Body of pancreas (tissue), 4 donors: ENCODE measurements around the gene DIAPH3. TPM values are rescaled to one million over a fixed set of nuclear protein-coding genes. Genes with fewer than 3 reads are reported as not detected.

Experiments used
- ATAC-seq: fragments of 150-250 bp; one replicate; pipeline ENCODE4 v1.9.1; 2016
- DNase-seq, 4 donors: peaks; one replicate each; pipeline ENCODE4 v3.0.0-alpha.2; 2019
- H3K27ac ChIP-seq, 4 donors: fragments of 200-600 bp; sonication (generic); 1 replicate in 3 of 4; 2 replicates in 1 of 4; pipeline versions ENCODE4 v1.5.1 to v1.6.1; 2016 to 2019; ENCODE audit warnings: mild to moderate bottlenecking in 1 of 4, mixed read lengths in 1 of 4, moderate library complexity in 1 of 4
- H3K27me3 ChIP-seq, 2 donors: fragments of 200-600 bp; sonication (generic); one replicate each; pipeline ENCODE4 v1.6.0; 2016; ENCODE audit warnings: mild to moderate bottlenecking in 1 of 2
- H3K36me3 ChIP-seq, 2 donors: fragments of 200-600 bp; sonication (generic); replicated peaks in 1 of 2; 2 replicates each; pipeline ENCODE4 v1.5.1; 2016; ENCODE audit warnings: low read depth in 2 of 2; ENCODE audit not compliant: insufficient read depth in 1 of 2
- H3K4me1 ChIP-seq: fragments of 200-600 bp; sonication (generic); one replicate; pipeline ENCODE4 v1.6.0; 2016
- H3K4me3 ChIP-seq, 2 donors: fragments of 200-600 bp; sonication (generic); 1 replicate in 1 of 2; 2 replicates in 1 of 2; pipeline ENCODE4 v1.5.1; 2016 to 2019
- H3K9me3 ChIP-seq, 3 donors: fragments of 200-600 bp; sonication (generic); 1 replicate in 2 of 3; 2 replicates in 1 of 3; pipeline ENCODE4 v1.5.1; 2016
- POLR2A ChIP-seq, 3 donors: fragments of 450-650 bp; IDR thresholded peaks; one replicate each; pipeline ENCODE4 v1.6.1; 2016; ENCODE audit warnings: antibody characterized with exemption in 3 of 3, mild to moderate bottlenecking in 2 of 3
- whole genome bisulfite sequencing, 2 donors: methylation state at CpG; one replicate each; pipeline ENCODE4 v1.1.5; 2017; 5-methylcytosine and 5-hydroxymethylcytosine counted together
- intact Hi-C: fragments of 100-400 bp; cut with DNase I; formaldehyde crosslinking; loops from one replicate; pipeline ENCODE4 v1.15.1; 2023
- total RNA-seq, 2 donors: library from RNA; depleted of rRNA; stranded (reverse); fragments of >200 nt; gene quantifications; one replicate each; pipeline ENCODE4 v1.1.0, GENCODE V29; 2016
- TF ChIP-seq, protein P1 (sequence below), 7 experiments: fragments of 450-650 bp in 4 of 7; fragments of 200-600 bp in 3 of 7; sonication (generic) in 3 of 7; IDR thresholded peaks; one replicate each; pipeline ENCODE4 v1.5.1; 2016 to 2019; ENCODE audit warnings: antibody characterized with exemption in 7 of 7

The DIAPH3 gene
- total RNA-seq, 2 donors from 2014 or later: 0.33 to 0.78 TPM

DNA sequence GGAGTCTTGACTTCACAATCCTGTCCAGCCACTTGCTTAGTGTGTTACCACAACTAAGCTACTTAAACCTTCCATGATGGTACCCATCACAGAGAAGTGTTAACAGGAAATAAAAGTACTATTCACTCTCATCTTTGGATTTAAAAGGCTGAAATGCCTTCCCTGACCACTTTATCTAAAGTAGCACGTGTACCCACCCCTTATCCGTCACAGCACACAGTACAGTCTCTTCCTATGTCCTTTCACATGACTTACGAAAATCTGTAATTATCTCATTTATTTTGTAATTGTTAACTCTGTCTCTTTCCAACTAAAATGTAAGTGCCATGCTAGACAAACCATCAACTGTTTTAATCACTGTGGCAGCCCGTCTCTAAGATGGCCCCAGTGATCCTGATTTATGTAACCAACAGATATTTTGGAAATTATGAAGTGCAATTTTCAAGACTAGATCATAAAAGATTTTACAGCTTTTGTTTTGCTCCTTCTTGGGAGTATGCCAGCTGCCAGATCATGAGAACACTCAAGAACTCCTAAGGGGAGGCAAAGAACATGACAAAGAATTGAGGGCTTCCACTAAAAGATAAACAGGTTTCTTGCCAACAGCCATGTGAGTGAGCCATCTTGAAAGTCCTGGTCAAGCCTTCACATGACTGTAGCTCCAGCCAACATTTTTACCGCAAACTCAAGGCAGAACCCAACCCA lies 44.9 kb downstream of the DIAPH3 start:
- Histone ChIP-seq H3K27ac (no peak overlapping the region), H3K4me3 (no peak overlapping the region), H3K4me1 (no peaks in the 10 kb centered on the region), H3K27me3 (no peaks in the 10 kb centered on the region), H3K36me3 (no peaks in the 10 kb centered on the region), H3K9me3 (no peaks in the 10 kb centered on the region)
- ATAC-seq (no peak), DNase-seq (no peak)
- TF ChIP-seq POLR2A (IDR thresholded peaks at IDR 0.05): no peak
- TF ChIP-seq, protein P1, sequence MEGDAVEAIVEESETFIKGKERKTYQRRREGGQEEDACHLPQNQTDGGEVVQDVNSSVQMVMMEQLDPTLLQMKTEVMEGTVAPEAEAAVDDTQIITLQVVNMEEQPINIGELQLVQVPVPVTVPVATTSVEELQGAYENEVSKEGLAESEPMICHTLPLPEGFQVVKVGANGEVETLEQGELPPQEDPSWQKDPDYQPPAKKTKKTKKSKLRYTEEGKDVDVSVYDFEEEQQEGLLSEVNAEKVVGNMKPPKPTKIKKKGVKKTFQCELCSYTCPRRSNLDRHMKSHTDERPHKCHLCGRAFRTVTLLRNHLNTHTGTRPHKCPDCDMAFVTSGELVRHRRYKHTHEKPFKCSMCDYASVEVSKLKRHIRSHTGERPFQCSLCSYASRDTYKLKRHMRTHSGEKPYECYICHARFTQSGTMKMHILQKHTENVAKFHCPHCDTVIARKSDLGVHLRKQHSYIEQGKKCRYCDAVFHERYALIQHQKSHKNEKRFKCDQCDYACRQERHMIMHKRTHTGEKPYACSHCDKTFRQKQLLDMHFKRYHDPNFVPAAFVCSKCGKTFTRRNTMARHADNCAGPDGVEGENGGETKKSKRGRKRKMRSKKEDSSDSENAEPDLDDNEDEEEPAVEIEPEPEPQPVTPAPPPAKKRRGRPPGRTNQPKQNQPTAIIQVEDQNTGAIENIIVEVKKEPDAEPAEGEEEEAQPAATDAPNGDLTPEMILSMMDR (IDR thresholded peaks at IDR 0.05): no peak
- WGBS, 2 donors: 91 to 93% methylated on average over 5 of the region's 5 CpGs
- intact Hi-C loops: no loop called here

DNA sequence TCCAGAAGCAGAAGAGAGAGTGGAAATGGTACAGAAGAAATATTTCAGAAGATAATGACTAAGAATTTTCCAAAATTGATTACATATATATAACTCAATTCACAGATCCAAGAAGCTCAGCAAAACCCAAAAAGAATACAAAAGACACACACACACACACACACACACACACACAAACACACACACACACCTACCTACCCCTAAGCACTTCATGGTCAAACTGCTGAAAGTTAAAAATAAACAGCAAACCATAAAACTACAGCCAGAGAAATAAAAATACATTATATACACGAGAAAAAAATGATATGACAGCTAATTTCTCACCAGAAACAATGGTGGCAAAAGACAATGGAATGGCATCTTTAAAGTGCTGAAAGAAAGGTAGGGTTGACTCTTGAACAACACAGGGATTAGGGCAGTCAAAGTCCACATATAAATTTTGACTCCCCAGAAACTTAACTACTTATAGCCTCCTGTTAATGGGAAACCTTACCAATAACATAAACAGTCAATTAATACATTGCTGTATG lies 49.2 kb downstream of the DIAPH3 start:
- no peak for ATAC-seq
- intact Hi-C loops: no loop called here
- TF ChIP-seq, protein P1 (IDR thresholded peaks at IDR 0.05): no peak
- no peak for TF ChIP-seq POLR2A (IDR thresholded peaks at IDR 0.05)
- Histone ChIP-seq H3K9me3 (no peaks in the 10 kb centered on the region), H3K36me3 (no peaks in the 10 kb centered on the region), H3K27me3 (no peaks in the 10 kb centered on the region), H3K4me1 (no peaks in the 10 kb centered on the region), H3K27ac (no peak overlapping the region), H3K4me3 (no peak overlapping the region)
- 77 to 100% methylated on average over 1 of the region's 1 CpG for WGBS, 2 donors
- no peak for DNase-seq

DNA sequence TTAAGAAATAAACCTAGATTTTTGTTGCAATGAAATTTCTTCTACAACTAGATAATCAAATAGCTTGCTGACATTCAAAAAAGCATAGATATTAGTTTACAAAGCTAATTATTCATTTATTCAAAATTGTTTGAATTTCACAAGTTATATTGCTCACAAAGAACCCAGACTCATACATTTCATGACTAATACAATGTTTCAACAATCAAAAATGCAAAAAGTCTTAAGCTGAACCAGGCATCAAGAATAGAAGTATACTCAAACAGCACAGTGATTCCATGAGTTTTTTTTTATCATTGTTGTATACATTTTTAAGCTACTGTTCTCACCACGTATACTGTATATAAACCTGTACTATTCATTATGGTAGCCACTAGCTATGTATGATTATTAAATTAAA lies 51.0 kb downstream of the DIAPH3 start:
- no peak for DNase-seq
- Histone ChIP-seq H3K4me1 (no peaks in the 10 kb centered on the region), H3K27ac (no peak overlapping the region), H3K9me3 (no peaks in the 10 kb centered on the region), H3K27me3 (no peaks in the 10 kb centered on the region), H3K4me3 (no peak overlapping the region), H3K36me3 (no peaks in the 10 kb centered on the region)
- no peak for ATAC-seq
- 92 to 96% methylated on average over 1 of the region's 1 CpG for WGBS, 2 donors
- intact Hi-C loops: no loop called here
- no peak for TF ChIP-seq POLR2A (IDR thresholded peaks at IDR 0.05)
- TF ChIP-seq, protein P1 (IDR thresholded peaks at IDR 0.05): no peak

DNA sequence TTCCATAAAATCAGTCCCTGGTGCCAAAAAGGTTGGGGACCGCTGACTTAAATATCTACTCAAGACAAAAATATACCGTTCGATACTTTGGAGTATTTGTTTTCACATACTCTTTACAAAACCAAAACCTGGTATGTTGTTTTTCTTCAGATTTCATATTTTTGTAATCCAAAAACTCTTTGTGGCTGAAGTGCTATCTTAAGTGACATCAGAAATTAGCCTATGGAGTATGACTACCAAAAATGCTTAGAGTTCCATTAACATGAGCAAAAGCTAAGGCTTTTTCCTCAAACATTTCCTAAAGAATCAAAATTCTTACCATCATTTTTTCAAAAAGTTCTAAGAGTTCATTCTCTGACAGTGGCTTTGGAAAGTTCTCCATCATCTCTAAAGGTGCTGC lies 52.0 kb downstream of the DIAPH3 start:
- WGBS, 2 donors: 95 to 96% methylated on average over 3 of the region's 3 CpGs
- intact Hi-C loops: no loop called here
- H3K4me1 ChIP-seq: no peaks in the 10 kb centered on the region

More for the DNA sequence above, 52.0 kb downstream of the DIAPH3 start:
- TF ChIP-seq, protein P1 (IDR thresholded peaks at IDR 0.05): no peak
- TF ChIP-seq POLR2A (IDR thresholded peaks at IDR 0.05): no peak
- DNase-seq (no peak), ATAC-seq (no peak)
- H3K27ac ChIP-seq: no peak overlapping the region
- H3K36me3 ChIP-seq: no peaks in the 10 kb centered on the region
- H3K9me3 ChIP-seq: no peaks in the 10 kb centered on the region
- H3K27me3 ChIP-seq: no peaks in the 10 kb centered on the region
- no peak overlapping the region for H3K4me3 ChIP-seq
